IMR-90 (cell line): ENCODE data around the gene TBX4. TPM values are rescaled to one million over a fixed set of nuclear protein-coding genes. Genes with fewer than 3 reads are reported as not detected.

Experiments
- ATAC-seq: fragments of 200-7000 bp; cut with Tn5 transposase; 2 replicates; pipeline ENCODE4 v1.9.1; 2020; ENCODE audit warnings: low read depth, mild to moderate bottlenecking, moderate library complexity
- BruUV-seq: library from RNA; stranded (reverse); fragments of 400-500 nt; replicated peaks from 2 replicates; lab custom pipeline; 2021; lab: Mats Ljungman, UMichigan
- CTCF ChIA-PET: fragments of 300-600 bp; formaldehyde crosslinking; extraction: SDS; loops from one replicate; lab custom pipeline; 2021; ENCODE audit warnings: antibody characterized with exemption; lab: Yijun Ruan, JAX
- POLR2A ChIA-PET: fragments of 300-600 bp; sonication (Branson Sonifier 250); formaldehyde crosslinking; loops from one replicate; lab custom pipeline; 2022; ENCODE audit warnings: antibody characterized with exemption; ENCODE audit not compliant: unreplicated experiment; lab: Charles Lee
- DNase-seq: peaks from one replicate; pipeline ENCODE4 v3.0.0; 2013
- H2AFZ ChIP-seq: replicated peaks from 2 replicates; pipeline ENCODE3; 2013; ENCODE audit warnings: low read length, mild to moderate bottlenecking; ENCODE audit not compliant: poor library complexity
- H2AK5ac ChIP-seq: 2 replicates; pipeline ENCODE4 v1.6.1; 2013; ENCODE audit warnings: low read depth, low read length, inconsistent platforms
- H2AK9ac ChIP-seq: replicated peaks from 2 replicates; pipeline ENCODE3; 2013; ENCODE audit warnings: mild to moderate bottlenecking, low read depth, low read length, moderate library complexity; ENCODE audit not compliant: poor library complexity
- H2BK120ac ChIP-seq: 2 replicates; pipeline ENCODE4 v1.6.1; 2013; ENCODE audit warnings: low read depth, low read length, inconsistent platforms
- H2BK15ac ChIP-seq: 3 replicates; pipeline ENCODE4 v1.6.1; 2013; ENCODE audit warnings: low read depth, low read length, inconsistent platforms
- H2BK20ac ChIP-seq: 2 replicates; pipeline ENCODE4 v1.6.1; 2013; ENCODE audit warnings: low read depth, mild to moderate bottlenecking, inconsistent platforms, low read length, moderate library complexity
- H2BK5ac ChIP-seq: 2 replicates; pipeline ENCODE4 v1.6.1; 2013; ENCODE audit warnings: mild to moderate bottlenecking, low read depth, low read length, inconsistent platforms; ENCODE audit not compliant: poor library complexity, severe bottlenecking
- H3K14ac ChIP-seq: replicated peaks from 2 replicates; pipeline ENCODE4 v1.6.1; 2013; ENCODE audit warnings: low read depth, low read length, inconsistent platforms
- H3K18ac ChIP-seq: 2 replicates; pipeline ENCODE4 v1.6.1; 2013; ENCODE audit warnings: low read depth, low read length, control low read depth
- H3K23ac ChIP-seq: 2 replicates; pipeline ENCODE4 v1.6.1; 2013; ENCODE audit warnings: low read depth, low read length, inconsistent platforms
- H3K27ac ChIP-seq: 2 replicates; pipeline ENCODE4 v1.5.1; 2013; ENCODE audit warnings: mild to moderate bottlenecking, control low read depth, low read length; ENCODE audit not compliant: insufficient read depth
- H3K27me3 ChIP-seq: 2 replicates; pipeline ENCODE4 v1.6.1; 2013; ENCODE audit warnings: low read length; ENCODE audit not compliant: control insufficient read depth, insufficient read depth
- H3K36me3 ChIP-seq: 2 replicates; pipeline ENCODE4 v1.6.1; 2013; ENCODE audit warnings: low read length, mixed read lengths; ENCODE audit not compliant: control insufficient read depth, insufficient read depth
- H3K4ac ChIP-seq: 2 replicates; pipeline ENCODE4 v1.6.1; 2013; ENCODE audit warnings: low read depth, low read length, inconsistent platforms
- H3K4me1 ChIP-seq: 2 replicates; pipeline ENCODE4 v1.6.1; 2013; ENCODE audit warnings: low read length, mixed read lengths; ENCODE audit not compliant: control insufficient read depth, insufficient read depth
- H3K4me2 ChIP-seq: 2 replicates; pipeline ENCODE4 v1.6.1; 2013; ENCODE audit warnings: low read depth, mild to moderate bottlenecking, control low read depth, low read length, moderate library complexity
- H3K4me3 ChIP-seq: 2 replicates; pipeline ENCODE4 v1.5.1; 2013; ENCODE audit warnings: low read depth, mild to moderate bottlenecking, control low read depth, low read length, moderate library complexity; ENCODE audit not compliant: insufficient read depth
- H3K56ac ChIP-seq: 2 replicates; pipeline ENCODE4 v1.6.1; 2013; ENCODE audit warnings: low read length, inconsistent platforms; ENCODE audit not compliant: insufficient read depth; ENCODE audit errors: extremely low read depth
- H3K79me1 ChIP-seq, 2 experiments: 2 replicates each; pipeline ENCODE4 v1.6.1; 2013; ENCODE audit warnings: low read length in 2 of 2, inconsistent platforms in 1 of 2, low read depth in 1 of 2
- H3K9ac ChIP-seq: 2 replicates; pipeline ENCODE4 v1.6.1; 2013; ENCODE audit warnings: low read depth, low read length, control low read depth
- H3K9me1 ChIP-seq: 2 replicates; pipeline ENCODE4 v1.6.1; 2013; ENCODE audit warnings: low read length, inconsistent platforms; ENCODE audit not compliant: insufficient read depth
- H3K9me3 ChIP-seq: 2 replicates; pipeline ENCODE4 v1.6.1; 2013; ENCODE audit warnings: low read length; ENCODE audit not compliant: control insufficient read depth, insufficient read depth
- H4K20me1 ChIP-seq: 2 replicates; pipeline ENCODE4 v1.6.1; 2013; ENCODE audit warnings: low read length, inconsistent platforms; ENCODE audit not compliant: insufficient read depth
- H4K5ac ChIP-seq: 2 replicates; pipeline ENCODE4 v1.6.1; 2013; ENCODE audit warnings: mild to moderate bottlenecking, low read depth, low read length, control low read depth
- H4K8ac ChIP-seq, 2 experiments: 2 replicates each; pipeline ENCODE4 v1.6.1; 2013; ENCODE audit warnings: low read depth in 2 of 2, low read length in 2 of 2, control low read depth in 1 of 2, inconsistent platforms in 1 of 2
- H4K91ac ChIP-seq: 2 replicates; pipeline ENCODE4 v1.6.1; 2013; ENCODE audit warnings: low read depth, low read length, inconsistent platforms; ENCODE audit not compliant: insufficient read depth
- BHLHE40 ChIP-seq: fragments of 150-350 bp; IDR thresholded peaks from 2 replicates; pipeline ENCODE4 v1.6.1; 2016; ENCODE audit warnings: mild to moderate bottlenecking, low read depth, low read length
- CHD1 ChIP-seq: IDR thresholded peaks from 2 replicates; pipeline ENCODE4 v1.6.1; 2012; ENCODE audit warnings: low read depth, low read length, improper control_type of control experiment
- MAFK ChIP-seq: IDR thresholded peaks from 2 replicates; pipeline ENCODE4 v1.6.1; 2012; ENCODE audit warnings: low read depth, low read length, improper control_type of control experiment
- MXI1 ChIP-seq: IDR thresholded peaks from 2 replicates; pipeline ENCODE4 v1.6.1; 2012; ENCODE audit warnings: low read depth, mild to moderate bottlenecking, low read length, moderate library complexity, borderline replicate concordance
- NFE2L2 ChIP-seq: fragments of 150-350 bp; IDR thresholded peaks from 2 replicates; pipeline ENCODE4 v1.6.1; 2016; ENCODE audit warnings: low read depth, mild to moderate bottlenecking, low read length
- POLR2A ChIP-seq: IDR thresholded peaks from 2 replicates; pipeline ENCODE4 v1.6.1; 2012; ENCODE audit warnings: mild to moderate bottlenecking, low read depth, low read length
- RAD21 ChIP-seq: IDR thresholded peaks from 2 replicates; pipeline ENCODE4 v1.6.1; 2012; ENCODE audit warnings: low read length, improper control_type of control experiment
- RCOR1 ChIP-seq: IDR thresholded peaks from 2 replicates; pipeline ENCODE4 v1.6.1; 2012; ENCODE audit warnings: mild to moderate bottlenecking, low read length, improper control_type of control experiment; ENCODE audit not compliant: insufficient replicate concordance
- RFX5 ChIP-seq: IDR thresholded peaks from 2 replicates; pipeline ENCODE4 v1.8.0; 2012; ENCODE audit warnings: low read depth, mild to moderate bottlenecking, low read length, moderate library complexity
- SMC3 ChIP-seq: fragments of 150-350 bp; IDR thresholded peaks from 2 replicates; pipeline ENCODE4 v1.6.1; 2016; ENCODE audit warnings: low read depth, mild to moderate bottlenecking, antibody characterized with exemption, low read length, moderate library complexity
- WGBS, 2 experiments: methylation state at CpG; one replicate each; pipeline versions ENCODE4 v1.1.5 to v1.1.7; 2013; ENCODE audit warnings: missing lambda C conversion rate in 2 of 2; ENCODE audit not compliant: insufficient read length in 1 of 2; ENCODE audit errors: extremely low coverage in 2 of 2; 5-methylcytosine and 5-hydroxymethylcytosine counted together
- dilution Hi-C: fragments of 300-500 bp; cut with HindIII; formaldehyde crosslinking; loops from one replicate; pipeline ENCODE4 v1.14.3; 2018; ENCODE audit warnings: low sequenced_read_pairs; ENCODE audit not compliant: unreplicated experiment
- in situ Hi-C: fragments of 300-500 bp; cut with MboI; formaldehyde crosslinking; loops from 3 replicates; pipeline ENCODE4 v1.14.3; 2019; ENCODE audit warnings: low sequenced_read_pairs, inconsistent platforms, mixed read lengths
- intact Hi-C: fragments of 100-400 bp; cut with micrococcal nuclease; formaldehyde crosslinking; loops from 2 replicates; pipeline ENCODE4 v1.10.0; 2022
- polyA plus RNA-seq, 3 experiments: library from polyadenylated mRNA; depleted of rRNA; stranded (reverse); fragments of >200 nt; gene quantifications; 2 replicates each; pipeline ENCODE4 v1.2.3, GENCODE V29; 2012; ENCODE audit warnings: low replicate concordance in 1 of 3
- total RNA-seq: library from RNA; depleted of rRNA; stranded (reverse); fragments of >200 nt; gene quantifications from 2 replicates; pipeline ENCODE4 v1.2.3, GENCODE V29; 2012
- TF ChIP-seq, protein P1 (sequence below): fragments of 150-350 bp; IDR thresholded peaks from 2 replicates; pipeline ENCODE4 v1.6.1; 2017; ENCODE audit warnings: mild to moderate bottlenecking, antibody characterized with exemption, low read length, low read depth
- TF ChIP-seq, protein P2 (sequence below): fragments of 150-350 bp; IDR thresholded peaks from 2 replicates; pipeline ENCODE4 v1.6.1; 2016; ENCODE audit warnings: low read depth, mild to moderate bottlenecking, low read length, moderate library complexity, borderline replicate concordance

Gene TBX4
- total and polyA plus RNA-seq, 2 of the 4 experiments (the other 2 are of a cell fraction), result 0.05 TPM; not detected in 1

DNA sequence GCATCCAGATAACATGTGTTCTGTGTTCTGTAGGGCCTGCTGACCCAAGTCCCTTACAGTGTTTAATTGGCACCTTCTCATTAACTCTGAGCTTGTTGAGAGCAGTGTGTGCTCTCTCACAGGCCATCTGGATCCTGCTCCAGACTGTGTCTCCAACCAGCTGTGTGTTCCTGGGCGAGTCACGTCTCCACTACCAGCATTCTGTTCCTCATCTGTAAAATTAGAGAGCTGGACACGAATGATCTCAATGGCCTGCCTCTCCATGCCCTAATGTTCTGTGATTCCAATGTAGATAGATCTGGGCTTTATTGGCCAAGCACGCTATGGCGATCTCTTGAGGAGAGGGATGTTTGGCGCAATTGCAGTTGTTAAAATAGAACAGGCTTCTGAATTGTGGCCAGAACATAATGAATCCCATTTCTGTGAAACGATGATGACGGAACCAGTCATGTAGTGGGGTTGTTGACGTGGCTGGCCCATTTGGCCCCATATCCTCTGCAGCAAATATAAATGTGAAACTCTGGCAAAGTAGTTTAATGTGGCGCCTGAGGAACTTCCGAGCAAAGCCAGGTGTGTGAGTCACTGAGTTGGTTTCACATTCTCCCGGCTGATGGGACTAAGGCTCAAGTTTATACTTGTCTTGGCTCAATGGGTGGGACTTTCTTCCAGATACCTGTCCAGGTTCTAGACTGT, 22.2 kb downstream of the TBX4 start:
- DNase-seq (peak; percentile 66), ATAC-seq (no peak)
- no peak for TF ChIP-seq RFX5
- TF ChIP-seq, protein P1, sequence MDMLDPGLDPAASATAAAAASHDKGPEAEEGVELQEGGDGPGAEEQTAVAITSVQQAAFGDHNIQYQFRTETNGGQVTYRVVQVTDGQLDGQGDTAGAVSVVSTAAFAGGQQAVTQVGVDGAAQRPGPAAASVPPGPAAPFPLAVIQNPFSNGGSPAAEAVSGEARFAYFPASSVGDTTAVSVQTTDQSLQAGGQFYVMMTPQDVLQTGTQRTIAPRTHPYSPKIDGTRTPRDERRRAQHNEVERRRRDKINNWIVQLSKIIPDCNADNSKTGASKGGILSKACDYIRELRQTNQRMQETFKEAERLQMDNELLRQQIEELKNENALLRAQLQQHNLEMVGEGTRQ, result no peak
- TF ChIP-seq BHLHE40, result no peak
- TF ChIP-seq RAD21, result no peak
- no peak for TF ChIP-seq CHD1
- no peak for TF ChIP-seq MXI1
- no peak for TF ChIP-seq SMC3
- TF ChIP-seq RCOR1, result no peak
- TF ChIP-seq POLR2A, result no peak
- TF ChIP-seq, protein P2, sequence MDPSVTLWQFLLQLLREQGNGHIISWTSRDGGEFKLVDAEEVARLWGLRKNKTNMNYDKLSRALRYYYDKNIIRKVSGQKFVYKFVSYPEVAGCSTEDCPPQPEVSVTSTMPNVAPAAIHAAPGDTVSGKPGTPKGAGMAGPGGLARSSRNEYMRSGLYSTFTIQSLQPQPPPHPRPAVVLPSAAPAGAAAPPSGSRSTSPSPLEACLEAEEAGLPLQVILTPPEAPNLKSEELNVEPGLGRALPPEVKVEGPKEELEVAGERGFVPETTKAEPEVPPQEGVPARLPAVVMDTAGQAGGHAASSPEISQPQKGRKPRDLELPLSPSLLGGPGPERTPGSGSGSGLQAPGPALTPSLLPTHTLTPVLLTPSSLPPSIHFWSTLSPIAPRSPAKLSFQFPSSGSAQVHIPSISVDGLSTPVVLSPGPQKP, result no peak
- TF ChIP-seq NFE2L2, result no peak
- TF ChIP-seq MAFK, result no peak
- peak overlapping the region; percentile 60; the same call in 1 of the 2 replicates for H3K23ac ChIP-seq
- H3K4me3 ChIP-seq, result no peak overlapping the region
- H3K14ac ChIP-seq, result 0 out of 2 replicates have a peak overlapping the region, but pooled peaks have one; percentile 28
- no peaks in the 10 kb centered on the region for H3K79me1 ChIP-seq
- H2BK20ac ChIP-seq, result peak overlapping the region; percentile 16; the same call in 1 of the 2 replicates
- H2BK5ac ChIP-seq, result no peak overlapping the region
- H3K9me3 ChIP-seq, result no peaks in the 10 kb centered on the region
- no peaks in the 10 kb centered on the region for H3K36me3 ChIP-seq
- H4K91ac ChIP-seq, result no peak overlapping the region
- H4K8ac ChIP-seq, result no peak overlapping the region; a peak in 1 of 4 replicates
- H3K4me2 ChIP-seq, result no peak overlapping the region
- CTCF ChIA-PET, result interaction anchor here (0.7 kb wide), 1 partner anchor 114 kb away, joined by 3 read pairs; no protein-coding TSS in a partner anchor
- no peak overlapping the region for H3K56ac ChIP-seq
- no peak overlapping the region for H3K27ac ChIP-seq
- in situ Hi-C loops, result no loop called here
- no peaks in the 10 kb centered on the region for H4K20me1 ChIP-seq
- H3K9me1 ChIP-seq, result peaks cover 15% of the 10 kb centered on the region
- H2BK120ac ChIP-seq, result peak overlapping the region; percentile 27; the same call in 1 of the 2 replicates
- dilution Hi-C loops, result no loop called here
- intact Hi-C loops, result no loop called here
- H3K9ac ChIP-seq, result no peak overlapping the region
- H3K18ac ChIP-seq, result no peak overlapping the region
- no peak overlapping the region for H2BK15ac ChIP-seq
- H2AFZ ChIP-seq, result no peak overlapping the region
- BruUV-seq, result no TSS peak
- H3K4ac ChIP-seq, result 0 out of 2 replicates have a peak overlapping the region, but pooled peaks have one; percentile 12
- WGBS, 2 experiments, result 100% methylated on average over 1 of the region's 12 CpGs; no CpG with 5 or more reads in 1 of the 2 experiments
- POLR2A ChIA-PET, result no interaction called here
- H2AK5ac ChIP-seq, result peak overlapping the region; percentile 37
- H2AK9ac ChIP-seq, result peak overlapping the region; percentile 48
- H4K5ac ChIP-seq, result no peak overlapping the region
- peaks cover 10% of the 10 kb centered on the region for H3K4me1 ChIP-seq
- H3K27me3 ChIP-seq, result peaks cover 7% of the 10 kb centered on the region
